ENCODE measurements around the gene UBE2S.

DNA sequence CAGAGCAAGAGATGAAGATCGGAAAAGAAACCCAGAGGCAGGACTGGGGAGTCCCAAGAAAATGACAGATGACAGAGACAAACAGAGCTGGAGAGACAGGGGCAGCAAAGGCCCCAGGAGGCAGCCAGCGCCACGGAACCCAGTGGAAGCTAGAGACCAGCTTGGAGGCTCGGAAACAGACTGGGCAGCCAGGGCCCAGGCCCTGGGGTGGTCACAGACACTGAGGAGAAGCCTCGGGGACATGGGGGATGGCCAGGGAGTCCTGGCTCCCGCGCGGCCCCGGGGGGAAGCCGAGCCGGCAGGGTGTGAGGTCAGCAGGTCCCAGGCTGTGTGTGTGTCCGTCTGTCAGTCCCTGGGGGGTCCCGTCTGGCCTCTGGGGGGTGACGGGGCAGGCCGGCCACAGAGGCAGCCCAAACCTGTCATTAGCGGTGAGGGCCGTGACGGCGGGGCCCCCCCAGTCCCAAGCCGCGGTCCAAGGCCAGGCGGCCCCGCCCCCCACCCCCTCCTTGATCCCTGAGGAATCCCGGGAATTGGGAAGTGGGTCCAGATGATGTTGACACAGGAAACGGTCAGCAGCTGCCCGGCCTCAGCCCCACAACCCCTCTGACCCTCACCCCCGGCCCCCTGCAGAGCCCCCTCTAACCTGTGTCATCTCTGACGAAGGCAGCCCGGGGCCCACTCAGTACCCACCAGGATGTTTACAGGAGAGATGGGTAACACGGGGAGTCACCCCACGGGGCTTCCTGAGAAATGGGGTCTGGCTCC, 33.4 kb downstream of the UBE2S start:
- TF ChIP-seq, protein P1, sequence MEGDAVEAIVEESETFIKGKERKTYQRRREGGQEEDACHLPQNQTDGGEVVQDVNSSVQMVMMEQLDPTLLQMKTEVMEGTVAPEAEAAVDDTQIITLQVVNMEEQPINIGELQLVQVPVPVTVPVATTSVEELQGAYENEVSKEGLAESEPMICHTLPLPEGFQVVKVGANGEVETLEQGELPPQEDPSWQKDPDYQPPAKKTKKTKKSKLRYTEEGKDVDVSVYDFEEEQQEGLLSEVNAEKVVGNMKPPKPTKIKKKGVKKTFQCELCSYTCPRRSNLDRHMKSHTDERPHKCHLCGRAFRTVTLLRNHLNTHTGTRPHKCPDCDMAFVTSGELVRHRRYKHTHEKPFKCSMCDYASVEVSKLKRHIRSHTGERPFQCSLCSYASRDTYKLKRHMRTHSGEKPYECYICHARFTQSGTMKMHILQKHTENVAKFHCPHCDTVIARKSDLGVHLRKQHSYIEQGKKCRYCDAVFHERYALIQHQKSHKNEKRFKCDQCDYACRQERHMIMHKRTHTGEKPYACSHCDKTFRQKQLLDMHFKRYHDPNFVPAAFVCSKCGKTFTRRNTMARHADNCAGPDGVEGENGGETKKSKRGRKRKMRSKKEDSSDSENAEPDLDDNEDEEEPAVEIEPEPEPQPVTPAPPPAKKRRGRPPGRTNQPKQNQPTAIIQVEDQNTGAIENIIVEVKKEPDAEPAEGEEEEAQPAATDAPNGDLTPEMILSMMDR (IDR thresholded peaks at IDR 0.05), result no peak
- TF ChIP-seq POLR2A (IDR thresholded peaks at IDR 0.05), result no peak
